CD4-positive, alpha-beta T cell treated with Interferon gamma for 1 hour (primary cell): ENCODE data around the gene GTPBP3.

Source experiments
- DNase-seq: peaks from one replicate; pipeline ENCODE4 v3.0.0-alpha.2; 2020

The GTPBP3 gene

DNA sequence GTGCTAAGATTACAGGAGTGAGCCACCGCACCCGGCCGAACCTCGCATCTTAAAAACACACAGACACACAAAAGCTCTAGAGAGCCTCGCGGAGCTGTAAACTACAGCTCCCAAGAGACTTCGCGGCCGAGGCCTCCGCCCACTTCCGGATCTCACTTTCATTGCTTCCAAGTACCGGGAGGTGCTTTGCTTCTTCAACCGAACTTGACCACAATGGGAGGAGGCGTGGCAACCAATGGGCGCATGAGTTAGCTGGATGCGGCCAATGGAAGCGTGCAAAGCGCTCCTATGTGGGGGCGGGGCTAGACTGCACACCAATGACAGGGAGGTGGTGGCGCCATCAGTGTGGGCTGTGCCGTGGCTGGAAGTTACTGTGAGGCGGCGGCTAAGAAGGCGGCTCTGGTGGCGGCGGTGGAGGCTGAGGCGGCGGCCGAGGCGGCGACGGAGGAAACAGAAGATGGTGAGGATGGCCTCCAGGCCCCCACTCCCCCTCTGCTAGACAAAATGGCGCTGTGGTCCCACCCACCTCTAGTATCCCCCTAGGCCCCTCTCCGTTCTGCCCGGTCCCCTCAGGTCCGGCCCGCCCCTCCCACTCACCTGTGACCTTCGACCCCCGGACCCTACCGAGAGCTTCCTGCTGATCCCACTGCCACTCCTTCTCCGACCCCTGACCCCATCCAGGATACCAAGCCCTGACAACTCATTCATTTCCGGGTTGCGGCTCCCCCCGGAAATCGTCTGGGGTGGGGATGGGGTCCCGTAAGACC lies 28.0 kb upstream of the GTPBP3 start, which contains the start of gene DDA1:
Gene DDA1, plus strand, starts transcription at position 366 of the 767 bp plus-strand sequence. Its CDS starts 92 bp downstream, at position 458.
- peak; percentile 100 for DNase-seq

GRCh38 chr19:17309965-17310461 lies 27.3 kb upstream of the GTPBP3 start:
- no peak for DNase-seq

GRCh38 chr19:17311455-17312188 lies 25.7 kb upstream of the GTPBP3 start:
- DNase-seq, result no peak

- no peak for DNase-seq
These were observed 24.9 kb upstream of the GTPBP3 start for GRCh38 chr19:17312189-17313113.

- no peak for DNase-seq
These were observed 23.3 kb upstream of the GTPBP3 start for GRCh38 chr19:17314007-17314593.

DNA sequence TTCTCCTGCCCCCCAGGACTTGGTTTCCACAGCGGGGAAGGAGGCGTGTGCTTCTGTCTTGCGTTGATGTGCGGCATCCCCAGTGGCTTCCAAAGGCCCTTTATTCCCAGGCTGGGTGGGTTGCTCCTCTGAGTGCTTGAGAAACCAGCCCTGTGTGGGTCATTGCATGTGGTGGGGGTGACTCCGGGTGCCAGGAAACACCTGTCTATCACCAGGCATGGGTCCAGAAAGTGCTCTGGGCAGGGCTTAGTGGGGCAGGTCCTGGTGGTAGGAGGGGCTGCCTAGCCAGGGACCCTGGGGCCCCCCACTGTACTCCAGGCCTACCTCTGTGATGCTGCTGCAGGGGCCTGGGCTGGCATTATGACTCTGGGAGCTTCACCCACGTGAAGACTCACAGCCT lies 18.4 kb upstream of the GTPBP3 start:
- DNase-seq, result no peak

GRCh38 chr19:17319473-17320238 lies 17.7 kb upstream of the GTPBP3 start:
- DNase-seq, result no peak

DNA sequence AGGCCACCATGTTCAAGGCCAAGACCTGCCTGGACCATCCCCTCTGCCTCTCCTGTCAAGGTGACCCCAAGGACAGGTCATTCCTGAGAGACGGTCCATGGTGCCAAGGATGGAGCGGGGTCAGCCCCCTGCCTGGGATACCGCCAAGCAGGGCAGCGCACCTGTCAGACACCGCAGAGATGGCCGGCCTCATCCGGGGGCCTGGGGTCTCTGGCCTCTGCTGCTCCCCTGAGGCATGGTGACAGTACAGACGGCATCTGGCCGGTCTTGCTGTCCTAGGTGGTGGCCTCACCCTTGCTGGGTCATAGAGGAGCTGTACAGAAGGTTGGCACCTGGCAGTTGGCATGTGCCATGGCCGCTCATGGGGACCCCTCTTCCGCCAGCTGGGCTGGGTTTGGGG lies 16.9 kb upstream of the GTPBP3 start:
- DNase-seq, result no peak

DNA sequence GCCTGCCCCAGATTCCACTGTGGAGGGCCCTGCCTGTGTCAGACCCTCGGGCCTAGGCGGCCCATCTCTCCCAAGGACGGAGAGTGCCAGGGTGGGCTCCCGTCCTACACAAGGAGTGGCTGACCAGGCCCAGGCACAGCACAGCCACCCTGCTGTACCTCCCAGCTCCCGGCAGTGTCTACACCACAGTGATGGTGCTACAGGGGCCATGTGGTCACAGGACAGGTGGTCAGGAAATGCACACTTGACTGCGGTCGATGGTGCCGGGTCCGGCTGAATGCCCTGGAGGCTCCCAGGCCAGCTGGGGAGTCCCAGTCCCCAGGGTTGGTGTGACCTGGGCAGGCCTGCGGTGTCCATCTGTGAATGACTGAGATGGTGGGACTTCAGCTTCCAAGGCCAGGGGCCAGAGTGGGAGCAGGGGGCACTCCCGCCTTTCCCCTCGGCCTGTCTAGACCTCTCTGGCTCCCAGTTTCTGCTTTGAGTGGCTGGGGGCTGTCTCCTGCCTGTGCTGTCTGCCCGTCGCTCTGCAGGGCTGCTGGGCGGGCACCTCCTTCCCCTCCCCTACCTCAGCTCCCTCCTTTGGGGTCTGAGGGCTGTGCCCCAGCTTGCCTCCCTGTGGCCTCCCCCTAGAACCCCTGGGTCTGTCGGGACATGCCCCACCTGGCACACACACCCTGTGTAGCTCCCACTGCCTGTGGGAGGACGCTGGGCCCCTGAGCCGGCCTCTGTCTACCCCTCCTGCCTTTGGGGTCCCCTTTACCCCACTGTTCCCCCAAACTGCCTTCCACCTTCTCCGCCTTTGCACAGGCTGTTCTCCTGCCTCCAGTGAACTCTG lies 15.5 kb upstream of the GTPBP3 start:
- DNase-seq, result no peak

DNA sequence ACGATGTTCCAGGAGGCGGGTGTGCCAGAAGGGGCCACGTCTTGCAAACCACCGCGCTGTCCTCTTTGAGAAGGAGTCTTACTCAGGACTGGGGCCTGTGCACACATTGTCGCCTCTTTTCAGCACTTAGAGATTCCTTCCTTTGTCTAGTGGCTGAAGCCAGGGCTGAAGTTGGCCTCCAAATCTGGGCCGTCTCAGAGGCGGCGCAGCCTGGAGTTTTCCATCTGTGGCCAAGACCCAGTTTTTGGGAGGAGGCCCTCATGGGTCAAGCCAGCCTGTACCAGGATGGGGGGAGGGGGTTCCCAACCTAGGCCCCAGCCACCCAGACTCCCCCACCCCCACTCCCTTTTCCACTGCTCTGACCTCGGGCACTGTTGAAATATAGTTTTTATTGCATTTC lies 14.5 kb upstream of the GTPBP3 start:
- DNase-seq, result no peak

DNA sequence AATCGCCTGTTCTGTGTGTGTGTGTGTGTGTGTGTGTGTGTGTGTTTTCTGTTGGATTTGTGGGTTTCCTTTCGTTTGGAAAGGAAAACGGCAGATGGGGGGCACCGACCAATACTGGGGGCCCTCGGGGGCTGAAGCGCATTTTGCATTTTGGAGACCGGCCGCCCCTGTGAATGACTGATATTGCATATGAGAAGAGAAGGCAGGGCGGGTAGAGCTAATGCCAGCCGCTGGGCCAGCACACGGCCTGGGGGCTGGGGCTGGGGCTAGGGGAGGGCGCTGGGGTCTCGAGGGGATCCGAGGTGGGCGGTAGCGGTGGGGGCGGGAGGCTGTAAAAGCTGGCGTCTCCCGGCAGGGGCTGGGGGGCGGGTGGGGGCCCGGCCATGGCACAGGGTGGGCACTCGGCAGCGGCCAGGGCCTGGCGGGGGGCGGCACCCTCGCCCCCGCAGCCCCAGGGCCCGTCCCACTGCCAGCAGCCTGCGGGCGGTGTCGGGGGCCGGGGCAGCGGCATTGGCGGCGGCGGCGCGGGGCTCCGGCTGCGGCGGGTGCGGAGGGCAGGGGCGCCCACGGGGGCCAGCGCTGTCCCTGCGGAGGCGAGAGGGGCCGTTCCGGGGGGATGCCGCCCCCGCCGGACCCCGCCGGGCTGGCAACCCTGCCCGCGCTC lies 13.9 kb upstream of the GTPBP3 start:
- no peak for DNase-seq

GRCh38 chr19:17323964-17324332 lies 13.4 kb upstream of the GTPBP3 start:
- no peak for DNase-seq

GRCh38 chr19:17324357-17325114 lies 12.8 kb upstream of the GTPBP3 start:
- no peak for DNase-seq

DNA sequence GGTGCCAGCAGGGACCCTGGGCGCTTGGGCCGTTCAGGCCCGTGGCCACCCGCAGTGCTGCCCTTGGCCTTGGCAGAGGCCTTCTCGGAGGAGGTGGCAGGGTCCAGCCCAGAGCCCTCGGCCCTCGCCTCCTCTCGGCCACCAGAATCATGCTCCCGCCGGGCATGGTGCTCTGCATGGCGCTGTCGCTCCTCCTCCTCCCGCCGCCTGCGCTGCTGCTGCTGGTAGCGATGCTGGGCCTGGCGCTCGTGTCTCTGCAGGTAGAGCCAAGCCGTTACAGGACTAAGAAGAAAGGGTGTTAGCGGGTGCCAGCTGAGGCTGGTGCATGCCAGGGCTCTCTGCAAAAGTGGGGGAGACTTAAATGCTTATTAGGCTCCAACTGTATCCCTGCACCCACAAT lies 12.2 kb upstream of the GTPBP3 start:
- DNase-seq, result no peak

- DNase-seq, result no peak
These were observed 11.3 kb upstream of the GTPBP3 start for GRCh38 chr19:17325881-17326594.

- DNase-seq, result no peak
These were observed 10.8 kb upstream of the GTPBP3 start for GRCh38 chr19:17326595-17326966.

GRCh38 chr19:17327068-17327653 lies 10.2 kb upstream of the GTPBP3 start:
- DNase-seq, result no peak
